Retinal pigment epithelial cell (primary cell): ENCODE data around the gene DHX58.

Source experiments
- DNase-seq: peaks from one replicate; pipeline ENCODE4 v3.0.0-alpha.2; 2010; ENCODE audit warnings: low read depth
- H3K4me3 ChIP-seq: 2 replicates; pipeline ENCODE4 v1.5.1; 2011; ENCODE audit warnings: mild to moderate bottlenecking, low read length, control low read depth, moderate library complexity
- TF ChIP-seq, protein P1 (sequence below): conservative IDR thresholded peaks from 2 replicates; pipeline ENCODE4 v1.5.1; 2011; ENCODE audit warnings: low read depth, low read length, control low read depth, inconsistent platforms

The DHX58 gene

DNA sequence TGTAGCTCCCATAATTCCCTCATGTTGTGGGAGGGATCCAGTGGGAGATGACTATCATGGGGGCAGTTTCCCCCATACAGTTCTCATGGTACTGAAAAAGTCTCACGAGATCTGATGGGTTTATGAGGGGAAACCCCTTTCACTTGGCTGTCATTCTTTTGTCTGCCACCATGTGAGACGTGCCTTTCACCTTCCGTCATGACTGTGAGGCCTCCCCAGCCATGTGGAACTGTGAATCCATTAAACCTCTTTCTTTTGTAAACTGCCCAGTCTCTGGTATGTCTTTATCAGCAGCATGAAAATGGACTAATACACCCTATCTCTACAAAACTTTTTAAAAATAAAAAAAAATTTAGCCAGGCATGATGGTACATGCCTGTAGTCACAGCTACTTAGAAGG is 55.9 kb downstream of the DHX58 start:
- no peak for DNase-seq
- no peak overlapping the region for H3K4me3 ChIP-seq
- TF ChIP-seq, protein P1, sequence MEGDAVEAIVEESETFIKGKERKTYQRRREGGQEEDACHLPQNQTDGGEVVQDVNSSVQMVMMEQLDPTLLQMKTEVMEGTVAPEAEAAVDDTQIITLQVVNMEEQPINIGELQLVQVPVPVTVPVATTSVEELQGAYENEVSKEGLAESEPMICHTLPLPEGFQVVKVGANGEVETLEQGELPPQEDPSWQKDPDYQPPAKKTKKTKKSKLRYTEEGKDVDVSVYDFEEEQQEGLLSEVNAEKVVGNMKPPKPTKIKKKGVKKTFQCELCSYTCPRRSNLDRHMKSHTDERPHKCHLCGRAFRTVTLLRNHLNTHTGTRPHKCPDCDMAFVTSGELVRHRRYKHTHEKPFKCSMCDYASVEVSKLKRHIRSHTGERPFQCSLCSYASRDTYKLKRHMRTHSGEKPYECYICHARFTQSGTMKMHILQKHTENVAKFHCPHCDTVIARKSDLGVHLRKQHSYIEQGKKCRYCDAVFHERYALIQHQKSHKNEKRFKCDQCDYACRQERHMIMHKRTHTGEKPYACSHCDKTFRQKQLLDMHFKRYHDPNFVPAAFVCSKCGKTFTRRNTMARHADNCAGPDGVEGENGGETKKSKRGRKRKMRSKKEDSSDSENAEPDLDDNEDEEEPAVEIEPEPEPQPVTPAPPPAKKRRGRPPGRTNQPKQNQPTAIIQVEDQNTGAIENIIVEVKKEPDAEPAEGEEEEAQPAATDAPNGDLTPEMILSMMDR, result no peak

DNA sequence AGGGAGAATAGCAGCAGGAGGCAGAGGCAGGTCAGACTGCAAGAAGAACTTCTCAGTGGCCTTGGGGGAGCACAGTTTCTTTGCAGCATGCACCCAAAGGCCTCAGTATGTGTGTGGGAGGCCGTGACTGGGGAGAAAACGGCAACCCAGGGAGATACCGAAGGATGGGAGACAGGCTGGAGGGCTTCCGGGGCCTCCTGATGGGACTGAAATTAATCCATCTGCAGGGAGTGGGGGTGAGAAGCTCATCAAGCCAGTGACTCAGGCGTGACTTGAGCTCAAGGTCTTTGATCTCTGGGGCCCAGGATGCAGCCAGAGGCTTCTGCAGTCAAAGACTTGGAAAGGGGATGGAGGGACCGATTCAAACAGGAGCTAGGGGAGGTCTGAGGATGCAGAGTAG is 57.0 kb downstream of the DHX58 start:
- H3K4me3 ChIP-seq, result no peak overlapping the region
- TF ChIP-seq, protein P1, result no peak
- no peak for DNase-seq

- no peak for DNase-seq
- TF ChIP-seq, protein P1, result no peak
- H3K4me3 ChIP-seq, result no peak overlapping the region
Observed at GRCh38 chr17:42055027-42055426, 57.5 kb downstream of the DHX58 start.

- H3K4me3 ChIP-seq, result no peak overlapping the region
- TF ChIP-seq, protein P1, result no peak
- DNase-seq, result no peak
Observed at GRCh38 chr17:42053731-42054500, 58.6 kb downstream of the DHX58 start.

- no peak for DNase-seq
- TF ChIP-seq, protein P1, result no peak
- no peak overlapping the region for H3K4me3 ChIP-seq
Observed at GRCh38 chr17:42052346-42052877, 60.1 kb downstream of the DHX58 start.

GRCh38 chr17:42051645-42052044 is 60.9 kb downstream of the DHX58 start:
- DNase-seq, result no peak
- TF ChIP-seq, protein P1, result no peak
- no peak overlapping the region for H3K4me3 ChIP-seq
